Frontal cortex (tissue), 4 donors: ENCODE measurements around the gene RNU6-9. TPM values are rescaled to one million over a fixed set of nuclear protein-coding genes. Genes with fewer than 3 reads are reported as not detected.
"Not testable (repeated sequence)": the region's sequence is repeated elsewhere in the genome, so short reads cannot be mapped to it uniquely, and the experiment has no call there.

Experiments used
- DNase-seq, 2 donors: peaks; one replicate each; pipeline ENCODE4 v3.0.0; 2012; ENCODE audit warnings: low spot score in 2 of 2
- FAIRE-seq: peaks from 2 replicates; lab custom pipeline; 2012; peaks lifted over from hg19 to GRCh38; lab: Jason Lieb, UNC
- total RNA-seq: library from RNA; depleted of rRNA; stranded (reverse); fragments of >200 nt; gene quantifications from one replicate; pipeline ENCODE4 v1.2.3, GENCODE V29; 2014
- donor health status: control.
- donor health status: control.
- donor health status: control.

The RNU6-9 gene
- total RNA-seq: not detected

DNA sequence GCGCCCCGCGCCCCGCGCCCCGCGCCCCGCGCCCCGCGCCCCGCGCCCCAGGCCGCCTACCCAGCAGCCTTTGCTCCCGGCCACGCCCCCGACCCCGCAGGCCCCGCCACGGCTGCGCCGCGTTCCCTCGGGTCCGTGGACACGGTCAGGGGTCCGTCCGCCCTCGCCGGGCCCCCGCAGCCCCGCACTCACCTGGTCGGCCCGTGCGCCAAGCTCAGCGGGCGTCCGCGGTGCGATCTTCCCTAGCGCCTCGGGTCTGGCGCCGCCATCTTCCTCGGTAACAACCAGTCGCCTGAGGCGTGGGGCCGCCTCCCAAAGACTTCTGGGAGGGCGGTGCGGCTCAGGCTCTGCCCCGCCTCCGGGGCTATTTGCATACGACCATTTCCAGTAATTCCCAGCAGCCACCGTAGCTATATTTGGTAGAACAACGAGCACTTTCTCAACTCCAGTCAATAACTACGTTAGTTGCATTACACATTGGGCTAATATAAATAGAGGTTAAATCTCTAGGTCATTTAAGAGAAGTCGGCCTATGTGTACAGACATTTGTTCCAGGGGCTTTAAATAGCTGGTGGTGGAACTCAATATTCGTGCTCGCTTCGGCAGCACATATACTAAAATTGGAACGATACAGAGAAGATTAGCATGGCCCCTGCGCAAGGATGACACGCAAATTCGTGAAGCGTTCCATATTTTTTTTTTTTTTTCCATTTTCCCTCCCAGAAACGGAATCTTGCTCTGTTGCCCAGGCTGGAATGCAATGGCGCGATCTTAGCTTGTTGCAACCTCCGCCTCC is at the start of gene RNU6-9, which contains the start of gene MED16:
Gene RNU6-9 (plus strand): TSS at position 591 of the 796 bp plus-strand sequence.
Gene MED16 (minus strand): TSS at position 294 of the 796 bp plus-strand sequence. CDS start 2,056 bp downstream, outside the sequence.
- FAIRE-seq: no peak
- peak; percentile 100 for DNase-seq

DNA sequence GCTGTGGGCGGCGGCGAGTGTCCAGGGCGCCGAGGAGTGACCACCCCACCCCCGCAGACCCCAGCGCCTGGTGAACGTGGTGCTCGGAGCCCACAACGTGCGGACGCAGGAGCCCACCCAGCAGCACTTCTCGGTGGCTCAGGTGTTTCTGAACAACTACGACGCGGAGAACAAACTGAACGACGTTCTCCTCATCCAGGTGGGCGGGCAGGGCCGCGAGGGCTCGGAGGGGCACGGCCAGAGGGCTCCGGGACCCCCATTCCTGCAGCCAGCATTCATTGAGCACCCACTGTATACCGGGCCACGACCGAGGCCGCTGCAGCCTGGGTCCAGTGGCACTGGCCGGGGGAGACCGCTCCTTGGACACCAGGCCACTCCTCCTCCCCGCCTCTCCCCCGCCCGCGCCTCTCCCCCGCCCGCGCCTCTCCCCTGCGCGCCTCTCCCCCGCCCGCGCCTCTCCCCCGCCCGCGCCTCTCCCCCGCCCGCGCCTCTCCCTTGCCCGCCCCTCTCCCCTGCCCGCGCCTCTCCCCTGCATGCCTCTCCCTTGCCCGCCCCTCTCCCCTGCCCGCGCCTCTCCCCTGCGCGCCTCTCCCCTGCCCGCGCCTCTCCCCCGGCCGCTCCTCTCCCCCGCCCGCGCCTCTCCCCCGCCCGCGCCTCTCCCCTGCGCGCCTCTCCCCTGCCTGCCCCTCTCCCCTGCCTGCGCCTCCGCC is 49.3 kb upstream of the RNU6-9 start:
- DNase-seq (no peak), FAIRE-seq (no peak)

DNA sequence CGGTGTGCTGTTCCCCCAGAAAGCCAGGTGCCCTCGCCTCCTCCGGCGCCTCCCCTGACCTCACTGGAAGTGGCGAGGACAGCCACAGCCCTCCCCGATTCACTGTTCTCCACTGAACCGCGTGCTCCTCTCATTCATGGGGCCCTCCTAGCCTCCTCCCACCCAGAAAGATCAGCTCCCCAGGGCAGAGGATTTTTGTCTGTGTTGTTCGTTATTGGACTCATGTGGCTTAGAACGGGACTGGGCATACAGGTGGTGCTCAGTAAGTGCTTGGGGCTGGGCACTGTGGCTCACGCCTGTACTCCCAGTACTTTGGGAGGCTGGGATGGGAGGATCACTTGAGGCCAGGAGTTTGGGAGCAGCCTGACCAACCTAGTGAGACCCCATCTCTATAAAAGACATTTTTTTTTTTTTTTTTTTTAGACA is 48.7 kb upstream of the RNU6-9 start:
- DNase-seq: no peak
- no peak for FAIRE-seq

DNA sequence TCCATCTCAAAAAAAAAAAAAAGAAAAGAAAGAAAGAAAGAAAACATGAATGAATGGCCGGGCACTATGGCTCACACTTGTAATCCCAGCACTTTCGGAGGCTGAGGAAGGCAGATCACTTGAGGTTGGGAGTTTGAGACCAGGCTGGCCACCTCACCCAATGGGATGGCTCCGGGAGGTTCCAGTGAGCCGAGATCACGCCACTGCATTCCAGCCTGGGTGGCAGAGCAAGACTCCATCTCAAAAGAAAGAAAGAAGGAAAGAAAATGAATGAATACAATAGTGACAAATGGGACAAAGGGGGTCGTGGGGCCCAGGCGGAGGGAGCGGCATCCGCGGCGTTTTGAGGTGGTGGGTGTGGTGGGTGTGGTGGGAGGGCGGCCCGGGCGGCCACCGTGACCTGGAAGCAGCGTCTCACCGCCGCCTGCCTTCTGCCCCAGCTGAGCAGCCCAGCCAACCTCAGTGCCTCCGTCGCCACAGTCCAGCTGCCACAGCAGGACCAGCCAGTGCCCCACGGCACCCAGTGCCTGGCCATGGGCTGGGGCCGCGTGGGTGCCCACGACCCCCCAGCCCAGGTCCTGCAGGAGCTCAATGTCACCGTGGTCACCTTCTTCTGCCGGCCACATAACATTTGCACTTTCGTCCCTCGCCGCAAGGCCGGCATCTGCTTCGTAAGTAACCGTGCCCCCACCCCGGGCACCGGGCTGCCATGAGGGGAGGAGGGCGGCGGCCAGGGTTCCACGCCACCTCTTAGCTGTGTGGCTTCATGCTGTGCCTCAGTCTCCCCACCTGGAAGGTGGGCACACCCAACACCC is 47.4 kb upstream of the RNU6-9 start:
- FAIRE-seq: no peak
- no peak for DNase-seq

DNA sequence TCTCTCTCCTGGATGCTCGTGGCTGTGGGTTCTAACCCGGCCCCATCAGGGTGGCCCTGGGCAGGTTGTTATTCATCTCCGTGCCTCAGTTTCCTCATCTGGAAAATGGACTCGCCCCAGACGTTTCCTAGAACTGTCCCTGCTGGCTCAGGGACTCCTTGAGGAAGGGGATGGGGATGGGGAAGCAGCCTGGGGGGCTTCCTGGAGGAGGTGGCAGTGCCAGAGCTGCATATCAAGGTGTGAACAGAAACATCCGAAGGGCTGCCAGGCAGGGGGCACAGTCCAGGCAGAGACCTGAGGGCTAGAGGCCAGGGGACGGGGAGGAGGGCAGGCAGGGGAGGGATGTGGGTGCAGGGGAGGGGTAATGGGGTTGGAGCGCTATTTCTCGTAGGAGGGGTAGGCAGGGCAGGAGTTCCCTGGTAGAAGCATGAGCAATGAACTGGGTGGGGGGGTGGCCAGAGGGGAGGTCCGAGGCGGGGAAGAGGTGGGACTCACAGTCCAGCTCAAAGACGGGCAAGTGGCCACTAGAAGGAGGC is 44.8 kb upstream of the RNU6-9 start:
- FAIRE-seq: no peak
- no peak for DNase-seq

DNA sequence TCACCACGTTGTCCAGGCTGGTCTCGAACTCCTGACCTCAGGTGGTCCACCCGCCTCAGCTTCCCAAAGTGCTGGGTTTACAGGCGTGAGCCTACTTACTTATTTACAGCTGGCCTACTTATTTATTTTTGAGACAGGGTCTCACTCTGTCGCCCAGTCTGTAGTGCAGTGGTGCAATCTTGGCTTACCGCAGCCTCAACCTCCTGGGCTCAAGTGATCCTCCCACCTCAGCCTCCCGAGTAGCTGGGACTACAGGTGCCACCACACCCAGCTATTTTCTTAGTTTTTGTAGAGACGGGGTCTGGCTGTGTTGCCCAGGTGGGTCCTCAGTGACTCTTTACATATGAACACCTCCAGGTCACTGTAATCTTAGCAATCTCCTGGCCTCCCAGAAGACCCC is 44.1 kb upstream of the RNU6-9 start:
- not testable (repeated sequence) for FAIRE-seq, DNase-seq

DNA sequence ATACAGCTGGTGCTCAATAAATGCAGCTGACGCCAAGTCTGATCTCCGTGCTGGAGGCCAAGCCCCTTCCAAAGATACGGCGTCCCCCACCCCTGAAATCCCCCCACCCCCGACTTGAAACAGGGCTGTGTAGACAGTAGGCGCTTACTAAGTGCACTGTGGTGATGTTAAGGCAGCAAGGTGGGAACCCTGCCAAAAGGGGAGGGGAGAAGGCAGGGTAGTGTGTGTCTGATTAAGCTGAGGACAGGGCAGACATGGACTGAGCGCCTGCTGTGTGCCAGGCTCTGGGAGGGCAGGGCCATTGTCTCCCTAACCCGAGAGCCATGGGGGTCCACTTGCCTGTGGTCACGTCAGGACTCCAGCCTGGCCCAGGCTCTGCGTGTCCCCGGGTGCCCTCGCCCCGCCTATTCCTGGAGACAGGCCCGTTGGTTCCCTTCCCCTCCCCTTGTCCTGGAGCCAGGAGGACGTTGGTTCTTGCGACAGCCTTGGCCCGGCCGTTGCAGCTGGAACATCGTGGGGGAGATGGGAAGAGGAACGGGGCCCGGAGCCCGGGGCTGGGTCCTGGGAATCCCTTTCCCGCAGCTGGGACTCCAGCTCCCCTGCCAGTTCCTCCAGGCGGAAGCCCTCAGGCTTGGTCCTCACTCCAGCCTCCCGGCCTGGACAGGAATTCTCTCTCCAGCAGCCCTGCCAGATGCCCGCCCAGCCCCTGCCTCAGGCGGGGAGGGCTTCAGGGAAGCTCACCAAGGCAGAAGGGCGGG is 42.9 kb upstream of the RNU6-9 start:
- no peak for FAIRE-seq
- peak; percentile 70 to 80 for DNase-seq

DNA sequence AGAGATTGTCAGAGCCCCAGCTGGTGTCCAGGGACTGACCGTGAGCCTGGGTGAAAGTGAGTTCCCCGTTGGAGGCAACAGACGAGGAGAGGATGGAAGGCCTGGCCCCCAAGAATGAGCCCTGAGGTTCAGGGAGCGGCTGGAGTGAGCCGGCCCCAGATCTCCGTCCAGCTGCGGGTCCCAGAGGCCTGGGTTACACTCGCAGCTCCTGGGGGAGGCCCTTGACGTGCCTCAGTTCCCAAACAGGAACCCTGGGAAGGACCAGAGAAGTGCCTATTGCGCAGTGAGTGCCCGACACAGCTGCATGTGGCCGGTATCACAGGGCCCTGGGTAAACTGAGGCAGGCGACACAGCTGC is 42.3 kb upstream of the RNU6-9 start:
- DNase-seq: no peak
- FAIRE-seq: no peak

DNA sequence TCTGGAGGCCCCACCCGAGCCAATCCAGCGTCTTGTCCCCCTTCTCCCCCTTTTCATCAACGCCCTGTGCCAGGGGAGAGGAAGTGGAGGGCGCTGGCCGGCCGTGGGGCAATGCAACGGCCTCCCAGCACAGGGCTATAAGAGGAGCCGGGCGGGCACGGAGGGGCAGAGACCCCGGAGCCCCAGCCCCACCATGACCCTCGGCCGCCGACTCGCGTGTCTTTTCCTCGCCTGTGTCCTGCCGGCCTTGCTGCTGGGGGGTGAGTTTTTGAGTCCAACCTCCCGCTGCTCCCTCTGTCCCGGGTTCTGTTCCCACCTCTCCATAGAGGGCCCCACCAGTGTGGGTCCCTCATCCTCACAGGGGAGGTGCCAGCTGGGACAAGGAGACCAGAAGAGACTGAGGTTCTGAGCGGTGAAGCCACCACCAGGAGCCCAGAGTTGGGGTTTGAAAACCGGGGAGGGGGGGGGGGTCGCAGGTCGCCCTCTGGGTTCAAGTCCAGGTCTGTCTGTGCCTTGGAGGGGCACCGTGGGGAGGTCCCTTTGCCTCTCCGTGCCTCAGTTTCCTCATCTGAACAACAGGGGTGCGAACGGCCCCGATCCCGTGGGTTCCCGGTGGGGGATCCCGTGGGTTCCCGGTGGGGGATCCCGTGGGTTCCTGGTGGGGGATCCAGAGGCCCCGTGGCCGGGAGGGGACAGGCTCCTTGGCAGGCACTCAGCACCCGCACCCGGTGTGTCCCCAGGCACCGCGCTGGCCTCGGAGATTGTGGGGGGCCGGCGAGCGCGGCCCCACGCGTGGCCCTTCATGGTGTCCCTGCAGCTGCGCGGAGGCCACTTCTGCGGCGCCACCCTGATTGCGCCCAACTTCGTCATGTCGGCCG is 40.9 kb upstream of the RNU6-9 start, which contains the start of gene ELANE:
Gene ELANE (plus strand): TSS at position 168 of the 878 bp plus-strand sequence. CDS start 26 bp downstream, at position 194.
- DNase-seq (no peak), FAIRE-seq (no peak)

DNA sequence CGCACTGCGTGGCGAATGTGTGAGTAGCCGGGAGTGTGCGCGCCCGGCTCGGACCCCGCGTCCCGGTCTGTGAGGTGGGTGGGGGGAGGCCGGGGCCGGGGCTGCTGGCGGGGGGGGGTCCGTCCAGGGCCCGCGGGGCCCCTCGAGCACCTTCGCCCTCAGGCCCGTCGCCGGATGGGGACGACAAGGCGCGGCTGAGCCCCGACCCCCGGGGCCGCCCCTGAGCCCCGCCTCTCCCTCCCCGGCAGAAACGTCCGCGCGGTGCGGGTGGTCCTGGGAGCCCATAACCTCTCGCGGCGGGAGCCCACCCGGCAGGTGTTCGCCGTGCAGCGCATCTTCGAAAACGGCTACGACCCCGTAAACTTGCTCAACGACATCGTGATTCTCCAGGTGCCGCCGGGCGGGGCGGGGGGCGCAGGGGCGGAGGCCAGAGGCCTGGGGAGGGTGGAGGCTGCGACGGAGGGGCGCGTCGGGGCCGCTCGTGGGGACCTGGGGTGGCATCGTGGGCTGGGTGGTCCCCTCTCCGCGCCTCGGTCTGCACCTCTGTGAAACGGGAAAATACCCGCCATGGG is 40.2 kb upstream of the RNU6-9 start:
- no peak for FAIRE-seq
- DNase-seq: no peak

DNA sequence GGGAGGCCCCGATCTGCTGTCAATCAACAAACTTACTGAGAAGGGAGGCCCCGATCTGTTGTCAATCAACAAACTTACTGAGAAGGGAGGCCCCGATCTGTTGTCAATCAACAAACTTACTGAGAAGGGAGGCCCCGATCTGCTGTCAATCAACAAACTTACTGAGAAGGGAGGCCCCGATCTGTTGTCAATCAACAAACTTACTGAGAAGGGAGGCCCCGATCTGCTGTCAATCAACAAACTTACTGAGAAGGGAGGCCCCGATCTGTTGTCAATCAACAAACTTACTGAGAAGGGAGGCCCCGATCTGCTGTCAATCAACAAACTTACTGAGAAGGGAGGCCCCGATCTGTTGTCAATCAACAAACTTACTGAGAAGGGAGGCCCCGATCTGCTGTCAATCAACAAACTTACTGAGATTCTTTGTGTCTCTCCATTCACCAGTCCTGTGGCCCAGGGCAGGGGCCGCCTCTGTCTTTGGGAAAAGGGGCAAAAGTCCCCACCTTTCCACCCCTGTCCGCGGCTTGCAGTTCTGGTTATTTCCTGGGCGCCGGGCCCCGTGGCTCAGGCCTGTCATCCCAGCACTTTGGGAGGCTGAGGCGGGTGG is 39.6 kb upstream of the RNU6-9 start:
- FAIRE-seq, DNase-seq: not testable (repeated sequence)

DNA sequence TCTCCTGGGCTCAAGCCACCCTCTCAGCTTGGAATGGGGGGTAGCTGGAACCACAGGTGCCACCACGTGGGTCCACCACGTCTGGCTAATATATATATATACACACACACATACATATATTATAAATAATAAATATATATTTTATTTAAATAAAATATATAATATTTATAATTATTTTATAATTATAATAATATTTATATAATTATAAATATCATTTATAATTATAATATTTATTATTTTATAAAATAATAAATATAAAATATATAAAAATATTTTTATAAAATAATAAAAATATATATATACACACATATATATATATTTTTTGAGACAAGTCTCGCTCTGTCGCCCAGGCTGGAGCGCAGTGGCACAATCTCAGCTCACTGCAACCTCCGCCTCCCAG is 38.7 kb upstream of the RNU6-9 start:
- DNase-seq (no peak), FAIRE-seq (peak; percentile 72)

DNA sequence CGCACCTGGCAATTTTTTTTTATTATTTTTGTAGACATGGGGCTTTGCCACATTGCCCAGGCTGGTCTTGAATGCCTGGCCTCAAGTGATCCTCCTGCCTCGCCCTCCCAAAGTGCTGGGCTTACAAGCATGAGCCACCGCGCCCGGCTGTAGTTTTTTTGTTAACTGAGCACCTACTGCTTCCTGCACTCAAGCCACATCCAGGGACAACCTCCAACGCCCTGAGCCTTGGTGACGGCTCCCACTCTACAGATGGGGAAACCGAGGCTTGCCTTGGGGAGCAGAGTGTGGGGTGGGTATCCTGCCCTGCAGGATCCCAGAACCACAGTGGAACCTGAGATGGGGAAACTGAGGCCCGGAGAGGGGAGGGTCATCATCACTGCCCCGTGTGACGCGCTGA is 38.1 kb upstream of the RNU6-9 start:
- DNase-seq (no peak), FAIRE-seq (no peak)

DNA sequence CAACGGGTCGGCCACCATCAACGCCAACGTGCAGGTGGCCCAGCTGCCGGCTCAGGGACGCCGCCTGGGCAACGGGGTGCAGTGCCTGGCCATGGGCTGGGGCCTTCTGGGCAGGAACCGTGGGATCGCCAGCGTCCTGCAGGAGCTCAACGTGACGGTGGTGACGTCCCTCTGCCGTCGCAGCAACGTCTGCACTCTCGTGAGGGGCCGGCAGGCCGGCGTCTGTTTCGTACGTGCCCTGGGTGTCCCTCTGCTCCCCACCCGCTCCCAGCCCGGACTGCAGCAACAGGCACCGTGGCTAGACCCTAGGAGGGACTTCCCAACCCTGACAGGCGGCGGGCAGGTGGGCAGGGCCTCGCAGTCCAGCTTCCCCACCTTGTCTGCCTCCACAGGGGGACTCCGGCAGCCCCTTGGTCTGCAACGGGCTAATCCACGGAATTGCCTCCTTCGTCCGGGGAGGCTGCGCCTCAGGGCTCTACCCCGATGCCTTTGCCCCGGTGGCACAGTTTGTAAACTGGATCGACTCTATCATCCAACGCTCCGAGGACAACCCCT is 37.6 kb upstream of the RNU6-9 start:
- FAIRE-seq (no peak), DNase-seq (no peak)

DNA sequence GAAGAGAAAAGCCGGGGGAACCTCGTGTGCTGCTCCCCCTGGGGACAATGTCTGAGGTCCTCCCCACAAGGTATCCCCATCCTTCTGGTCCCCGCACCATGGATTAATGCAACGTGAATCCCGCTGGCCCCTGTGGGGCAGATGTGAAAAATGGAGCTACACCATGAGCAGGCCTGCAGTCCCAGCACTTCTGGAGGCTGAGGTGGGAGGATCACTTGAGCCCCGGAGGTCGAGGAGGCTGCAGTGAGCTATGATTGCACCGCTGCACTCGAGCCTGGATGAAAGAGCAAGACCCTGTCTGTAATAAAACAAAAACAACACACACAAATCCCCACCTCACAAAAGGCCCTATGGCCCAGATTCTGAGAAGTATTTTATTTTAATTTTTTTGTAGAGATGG is 35.0 kb upstream of the RNU6-9 start:
- DNase-seq (no peak), FAIRE-seq (no peak)

DNA sequence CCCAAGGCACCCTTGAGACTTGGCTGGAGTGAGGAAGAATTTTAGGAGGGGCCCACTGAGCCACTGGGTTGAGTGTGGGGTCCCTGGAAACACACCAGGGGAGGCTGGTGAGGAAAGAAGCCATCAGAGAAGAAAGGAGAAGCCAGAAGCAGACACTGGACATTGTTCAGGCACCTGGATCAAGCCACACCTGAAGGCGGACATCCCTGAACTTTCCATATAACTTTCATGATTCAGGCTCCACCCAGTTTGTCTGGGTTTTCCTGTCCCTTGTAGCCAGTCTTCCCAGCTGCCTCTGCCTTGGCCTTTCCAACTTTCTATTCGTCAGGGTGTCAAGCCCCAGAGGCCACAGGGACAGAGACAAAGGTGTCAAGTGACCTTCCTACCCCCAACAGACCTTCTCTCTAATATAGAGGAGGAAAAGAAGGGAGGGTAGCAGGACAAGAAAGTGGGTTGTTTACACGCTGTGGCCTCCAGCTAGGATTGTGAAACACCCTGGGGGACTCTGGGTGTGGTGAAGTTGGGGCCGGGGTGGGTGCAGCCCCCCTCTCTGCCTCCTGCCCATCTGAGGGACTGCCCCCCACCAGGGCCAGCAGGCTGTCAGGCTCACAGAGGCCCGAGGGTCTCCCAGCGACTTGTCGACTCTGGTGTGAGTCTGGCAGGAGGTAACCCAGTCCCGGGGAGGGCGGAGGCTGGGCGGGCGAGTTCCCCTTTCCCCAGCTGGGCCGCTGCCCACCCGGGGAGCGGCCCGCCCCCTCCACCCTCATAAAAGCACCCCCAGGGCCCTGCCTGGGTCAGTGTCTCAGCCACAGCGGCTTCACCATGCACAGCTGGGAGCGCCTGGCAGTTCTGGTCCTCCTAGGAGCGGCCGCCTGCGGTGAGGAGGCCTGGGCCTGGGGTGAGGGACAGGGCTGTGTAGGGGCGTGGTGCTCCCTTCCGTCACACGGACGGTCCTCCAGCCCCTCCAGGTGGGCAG is 34.1 kb upstream of the RNU6-9 start, which contains the start of gene CFD:
Gene CFD (plus strand): TSS at position 797 of the 976 bp plus-strand sequence. CDS start 26 bp downstream, at position 823.
- FAIRE-seq (no peak), DNase-seq (no peak)
